ENCODE data around the gene TMEM167A. TPM values are rescaled to one million over a fixed set of nuclear protein-coding genes. Genes with fewer than 3 reads are reported as not detected.

TMEM167A gene
- total RNA-seq, 2 experiments from 2014 or later = 70.4 to 78.6 TPM

GRCh38 chr5:83066548-83067110 is 10.6 kb downstream of the TMEM167A start:
- Mint-ChIP-seq H3K9me3 (no peaks in the 10 kb centered on the region), H3K27me3 (no peaks in the 10 kb centered on the region), H3K36me3 (ENCODE audit: low read depth) (peaks cover 28% of the 10 kb centered on the region), H3K4me1 (ENCODE audit: low read depth) (peaks cover 49% of the 10 kb centered on the region), H3K4me3 (no peak overlapping the region), H3K27ac (no peak overlapping the region)
- DNase-seq (no peak), ATAC-seq (no peak)
- TF ChIP-seq CTCF (IDR thresholded peaks at IDR 0.05) = no peak
- CTCF ChIA-PET = no interaction called here
- POLR2A ChIA-PET = interaction anchor here (1.2 to 1.8 kb wide), 2 partner anchors 11 to 12 kb away, joined by 4 to 6 read pairs; partner anchors contain the start of genes TMEM167A and XRCC4
- intact Hi-C loops (cut with micrococcal nuclease) = no loop called here

DNA sequence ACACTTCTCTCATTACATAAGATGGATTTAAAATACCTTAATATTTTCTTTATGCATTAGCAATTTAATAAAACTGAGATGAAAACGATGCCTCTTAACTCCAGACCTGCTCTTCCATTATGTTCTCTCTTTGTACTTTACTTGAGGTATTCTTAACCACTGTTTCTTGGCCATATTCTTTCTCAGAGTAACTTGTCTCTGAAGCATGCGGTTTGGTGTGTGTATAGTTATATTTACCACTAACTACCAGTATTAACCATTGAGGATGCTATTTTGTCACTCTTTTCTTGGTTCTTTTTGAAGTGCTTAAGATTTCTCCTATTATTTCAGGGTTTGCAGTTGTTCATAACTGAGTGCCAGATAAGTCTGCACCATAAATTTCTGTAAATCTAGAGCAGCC is 17.9 kb downstream of the TMEM167A start:
- H3K36me3 Mint-ChIP-seq (ENCODE audit: low read depth) = peaks cover 59% of the 10 kb centered on the region
- POLR2A ChIA-PET = no interaction called here
- CTCF ChIA-PET = no interaction called here
- ATAC-seq (no peak), DNase-seq (no peak)
- peaks cover 18% of the 10 kb centered on the region for H3K4me1 Mint-ChIP-seq (ENCODE audit: low read depth)
- H3K9me3 Mint-ChIP-seq = no peaks in the 10 kb centered on the region
- no peak for TF ChIP-seq CTCF (IDR thresholded peaks at IDR 0.05)
- H3K27me3 Mint-ChIP-seq = no peaks in the 10 kb centered on the region
- H3K27ac Mint-ChIP-seq = no peak overlapping the region
- intact Hi-C loops (cut with micrococcal nuclease) = no loop called here
- H3K4me3 Mint-ChIP-seq = no peak overlapping the region

DNA sequence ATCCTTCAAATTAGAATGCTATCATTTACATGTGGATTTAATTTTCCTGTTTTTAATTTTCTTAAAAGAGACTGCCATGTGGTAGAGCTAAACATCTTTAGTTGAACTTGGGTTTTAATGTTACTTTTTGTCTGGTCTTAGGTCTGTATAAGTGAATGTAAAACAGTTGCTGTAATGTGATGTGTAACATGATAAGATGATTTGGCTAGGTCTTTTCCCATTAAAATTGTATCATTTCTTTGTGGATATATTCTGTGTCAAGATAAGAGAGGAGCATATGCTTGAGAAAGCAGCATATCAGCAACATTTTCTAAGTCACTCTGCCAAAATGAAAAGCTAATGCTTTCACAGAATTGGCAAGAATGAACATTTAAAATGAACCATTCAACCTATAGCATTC is 18.5 kb downstream of the TMEM167A start:
- intact Hi-C loops (cut with micrococcal nuclease) = no loop called here
- H3K27me3 Mint-ChIP-seq = no peaks in the 10 kb centered on the region
- CTCF ChIA-PET = no interaction called here
- H3K4me3 Mint-ChIP-seq = no peak overlapping the region
- DNase-seq (no peak), ATAC-seq (no peak)
- no peak overlapping the region for H3K27ac Mint-ChIP-seq
- POLR2A ChIA-PET = no interaction called here
- H3K4me1 Mint-ChIP-seq (ENCODE audit: low read depth) = peaks cover 15% of the 10 kb centered on the region
- H3K36me3 Mint-ChIP-seq (ENCODE audit: low read depth) = peaks cover 63% of the 10 kb centered on the region
- no peak for TF ChIP-seq CTCF (IDR thresholded peaks at IDR 0.05)
- no peaks in the 10 kb centered on the region for H3K9me3 Mint-ChIP-seq

- Mint-ChIP-seq H3K4me3 (no peak overlapping the region), H3K27me3 (no peaks in the 10 kb centered on the region), H3K27ac (peak overlapping the region; percentile 55), H3K36me3 (ENCODE audit: low read depth) (peaks cover 47% of the 10 kb centered on the region), H3K4me1 (ENCODE audit: low read depth) (peaks cover 12% of the 10 kb centered on the region), H3K9me3 (no peaks in the 10 kb centered on the region)
- ChIA-PET CTCF (no interaction called here), POLR2A (no interaction called here)
- no peak for ATAC-seq
- TF ChIP-seq CTCF (IDR thresholded peaks at IDR 0.05) = no peak
- intact Hi-C loops (cut with micrococcal nuclease) = no loop called here
- no peak for DNase-seq
Observed at GRCh38 chr5:83055166-83055565, 22.0 kb downstream of the TMEM167A start.

- ATAC-seq (no peak), DNase-seq (no peak)
- H3K27me3 Mint-ChIP-seq = no peaks in the 10 kb centered on the region
- ChIA-PET POLR2A (interaction anchor here (0.6 kb wide), 1 partner anchor 13 kb away, joined by 3 read pairs; no protein-coding TSS in a partner anchor), CTCF (interaction anchor here (1.0 kb wide), 1 partner anchor 14 kb away, joined by 3 read pairs; no protein-coding TSS in a partner anchor)
- TF ChIP-seq CTCF (IDR thresholded peaks at IDR 0.05) = no peak
- H3K4me1 Mint-ChIP-seq (ENCODE audit: low read depth) = peaks cover under 1% of the 10 kb centered on the region
- H3K27ac Mint-ChIP-seq = no peak overlapping the region
- intact Hi-C loops (cut with micrococcal nuclease) = no loop called here
- no peak overlapping the region for H3K4me3 Mint-ChIP-seq
- H3K36me3 Mint-ChIP-seq (ENCODE audit: low read depth) = peaks cover 26% of the 10 kb centered on the region
- H3K9me3 Mint-ChIP-seq = no peaks in the 10 kb centered on the region
Observed at GRCh38 chr5:83050723-83051340, 26.4 kb downstream of the TMEM167A start.
